HepG2 (cell line): ENCODE results near the gene PPP4C. TPM values are rescaled to one million over a fixed set of nuclear protein-coding genes. Genes with fewer than 3 reads are reported as not detected.

Experiments
- ARID3A ChIP-seq: IDR thresholded peaks from 2 replicates; pipeline ENCODE4 v1.6.1; 2012; ENCODE audit warnings: low read depth, low read length, improper control_type of control experiment
- BRCA1 ChIP-seq: sonication (generic); formaldehyde crosslinking; IDR thresholded peaks from 2 replicates; pipeline ENCODE4 v1.4.0; 2020; ENCODE audit warnings: missing genetic modification reagents
- KAT2B ChIP-seq: fragments of 150-350 bp; IDR thresholded peaks from 2 replicates; pipeline ENCODE4 v1.6.1; 2014; ENCODE audit warnings: low read depth, low read length, borderline replicate concordance
- KDM5A ChIP-seq: fragments of 200-600 bp; sonication (generic); IDR thresholded peaks from 2 replicates; pipeline ENCODE4 v1.7.0; 2018; ENCODE audit warnings: antibody characterized with exemption, mild to moderate bottlenecking, low read length, borderline replicate concordance
- MED8 ChIP-seq: sonication (generic); formaldehyde crosslinking; IDR thresholded peaks from 2 replicates; pipeline ENCODE4 v1.8.1; 2023; ENCODE audit warnings: mild to moderate bottlenecking, missing genetic modification reagents; ENCODE audit not compliant: insufficient replicate concordance
- MTA3 ChIP-seq: sonication (generic); formaldehyde crosslinking; IDR thresholded peaks from 2 replicates; pipeline ENCODE4 v1.4.0; 2020; ENCODE audit warnings: missing genetic modification reagents
- PPARG ChIP-seq: conservative IDR thresholded peaks from 2 replicates; pipeline ENCODE4 v1.6.1; 2016; ENCODE audit warnings: missing biosample characterization, missing genetic modification reagents
- SAFB2 ChIP-seq: sonication (generic); formaldehyde crosslinking; IDR thresholded peaks from 2 replicates; pipeline ENCODE4 v1.5.1; 2020; ENCODE audit warnings: missing genetic modification reagents, low read depth, mild to moderate bottlenecking, borderline replicate concordance
- SMARCC2 ChIP-seq: fragments of 450-650 bp; IDR thresholded peaks from 2 replicates; pipeline ENCODE4 v1.6.1; 2017; ENCODE audit warnings: antibody characterized with exemption, mild to moderate bottlenecking
- SRY ChIP-seq: sonication (generic); formaldehyde crosslinking; IDR thresholded peaks from 2 replicates; pipeline ENCODE4 v1.8.0; 2022; ENCODE audit warnings: mild to moderate bottlenecking, missing genetic modification reagents
- STAG1 ChIP-seq: sonication (generic); formaldehyde crosslinking; IDR thresholded peaks from 2 replicates; pipeline ENCODE4 v1.4.0; 2020; ENCODE audit warnings: missing genetic modification reagents
- TCF7L2 ChIP-seq: IDR thresholded peaks from 2 replicates; pipeline ENCODE4 v1.6.1; 2011; ENCODE audit warnings: mild to moderate bottlenecking, low read depth, low read length, moderate library complexity
- ZFP90 ChIP-seq: sonication (generic); formaldehyde crosslinking; IDR thresholded peaks from 2 replicates; pipeline ENCODE4 v1.8.0; 2022; ENCODE audit warnings: missing genetic modification reagents, mild to moderate bottlenecking, inconsistent platforms, borderline replicate concordance
- ZKSCAN5 ChIP-seq: sonication (generic); formaldehyde crosslinking; IDR thresholded peaks from 2 replicates; pipeline ENCODE4 v1.5.1; 2020; ENCODE audit warnings: mild to moderate bottlenecking, missing genetic modification reagents
- ZMAT3 ChIP-seq: sonication (generic); formaldehyde crosslinking; conservative IDR thresholded peaks from 2 replicates; pipeline ENCODE4 v1.7.0; 2021; ENCODE audit warnings: missing genetic modification reagents
- ZMYM4 ChIP-seq: sonication (generic); formaldehyde crosslinking; IDR thresholded peaks from 2 replicates; pipeline ENCODE4 v1.8.1; 2023; ENCODE audit warnings: mild to moderate bottlenecking, missing genetic modification reagents
- ZNF275 ChIP-seq: sonication (generic); formaldehyde crosslinking; IDR thresholded peaks from 2 replicates; pipeline ENCODE4 v1.8.0; 2022; ENCODE audit warnings: missing genetic modification reagents, mild to moderate bottlenecking, inconsistent platforms, borderline replicate concordance
- ZNF281 ChIP-seq: sonication (generic); formaldehyde crosslinking; IDR thresholded peaks from 2 replicates; pipeline ENCODE4 v1.4.0; 2020; ENCODE audit warnings: missing genetic modification reagents, borderline replicate concordance
- ZNF3 ChIP-seq: IDR thresholded peaks from 2 replicates; pipeline ENCODE4 v1.7.0; 2017; ENCODE audit warnings: inconsistent platforms
- ZNF331 ChIP-seq: sonication (generic); formaldehyde crosslinking; IDR thresholded peaks from 2 replicates; pipeline ENCODE4 v1.4.0; 2020; ENCODE audit warnings: missing genetic modification reagents
- ZNF605 ChIP-seq: sonication (generic); formaldehyde crosslinking; IDR thresholded peaks from 2 replicates; pipeline ENCODE4 v1.8.0; 2022; ENCODE audit warnings: mild to moderate bottlenecking, missing genetic modification reagents
- ZNF777 ChIP-seq: sonication (generic); formaldehyde crosslinking; IDR thresholded peaks from 2 replicates; pipeline ENCODE4 v1.4.0; 2020; ENCODE audit warnings: missing genetic modification reagents
- polyA plus RNA-seq, 8 experiments: library from polyadenylated mRNA; depleted of rRNA in 3 of 8; stranded (reverse) in 7 of 8; unstranded in 1 of 8; fragments of >200 nt; fragmentation: Illumina TruSeq in 4 of 8; extraction: Trizol in 4 of 8; gene quantifications; 2 replicates each; pipeline versions ENCODE4 v1.2.1 to v1.2.3, GENCODE V29; 2011 to 2016; ENCODE audit warnings: low read depth in 4 of 8, missing spikeins in 1 of 8, mixed read lengths in 1 of 8; ENCODE audit not compliant: insufficient read depth in 1 of 8
- total RNA-seq, 5 experiments: library from RNA; depleted of rRNA; stranded (reverse); fragments of >200 nt; fragmentation: Illumina TruSeq; extraction: Trizol; gene quantifications; 2 replicates each; pipeline ENCODE4 v1.2.3, GENCODE V29; 2016; ENCODE audit warnings: low read depth in 1 of 5

PPP4C gene
- total and polyA plus RNA-seq, 2 of the 13 experiments (the other 11 are each of a cell fraction or from before 2014, with no cell fraction given): 176 to 220 TPM

- TF ChIP-seq ZNF275 (CRISPR knock-in tag) (peak; percentile 64; the same call in 1 of the 2 replicates), ZNF3 (peak; percentile 75), BRCA1 (CRISPR knock-in tag) (no peak), STAG1 (CRISPR knock-in tag) (peak; percentile 95), SMARCC2 (no peak), ZKSCAN5 (peak; percentile 46; the same call in 1 of the 2 replicates), ZFP90 (CRISPR knock-in tag) (peak; percentile 70; the same call in 1 of the 2 replicates), KAT2B (no peak), SAFB2 (peak; percentile 72; the same call in 1 of the 2 replicates), MED8 (peak; percentile 66), TCF7L2 (no peak), PPARG (CRISPR knock-in tag) (peak; percentile 50; the same call in 1 of the 2 replicates), SRY (CRISPR knock-in tag) (peak; percentile 68; the same call in 1 of the 2 replicates), ARID3A (0 out of 2 replicates have a peak, but pooled peaks have one; percentile 13), ZMYM4 (peak; percentile 62; the same call in 1 of the 2 replicates), ZNF281 (CRISPR knock-in tag) (peak; percentile 82; the same call in 1 of the 2 replicates), MTA3 (CRISPR knock-in tag) (no peak), ZMAT3 (no peak), ZNF331 (CRISPR knock-in tag) (peak; percentile 59), ZNF777 (CRISPR knock-in tag) (peak; percentile 48; the same call in 1 of the 2 replicates), ZNF605 (CRISPR knock-in tag) (peak; percentile 89), KDM5A (no peak)
These were observed 36.6 kb downstream of the PPP4C start (continued) for GRCh38 chr16:30112197-30113030.
